H1 (cell line): ENCODE measurements around the gene CORO2B. TPM values are rescaled to one million over a fixed set of nuclear protein-coding genes. Genes with fewer than 3 reads are reported as not detected.

Experiments
- CTCF ChIA-PET: fragments of 300-600 bp; sonication (Branson Sonifier 250); formaldehyde crosslinking; loops from one replicate; lab custom pipeline; 2021; ENCODE audit not compliant: partially characterized antibody; lab: Charles Lee
- POLR2A ChIA-PET: fragments of 300-600 bp; sonication (Branson Sonifier 250); formaldehyde crosslinking; loops from one replicate; lab custom pipeline; 2021; ENCODE audit warnings: inconsistent platforms; ENCODE audit not compliant: partially characterized antibody; lab: Charles Lee
- DNase-seq, 2 experiments: peaks; one replicate each; pipeline versions ENCODE4 v3.0.0 to v3.0.0-alpha.2; 2010 to 2022; ENCODE audit warnings: low spot score in 2 of 2, low read depth in 1 of 2, mixed read lengths in 1 of 2
- FAIRE-seq: peaks from 2 replicates; lab custom pipeline; 2011; peaks lifted over from hg19 to GRCh38; lab: Jason Lieb, UNC
- H2AFZ ChIP-seq: 2 replicates; pipeline ENCODE4 v1.8.1; 2012; ENCODE audit warnings: low read length, inconsistent platforms
- H2AK5ac ChIP-seq: 2 replicates; pipeline ENCODE4 v1.6.1; 2013; ENCODE audit warnings: low read depth, low read length
- H2BK120ac ChIP-seq: replicated peaks from 2 replicates; pipeline ENCODE3; 2013; ENCODE audit warnings: low read depth, low read length, inconsistent platforms
- H2BK12ac ChIP-seq: 2 replicates; pipeline ENCODE4 v1.6.1; 2013; ENCODE audit warnings: low read depth, low read length
- H2BK15ac ChIP-seq: 2 replicates; pipeline ENCODE4 v1.6.1; 2013; ENCODE audit warnings: low read length
- H2BK20ac ChIP-seq: 2 replicates; pipeline ENCODE4 v1.6.1; 2013; ENCODE audit warnings: low read length
- H2BK5ac ChIP-seq: 2 replicates; pipeline ENCODE4 v1.6.1; 2013; ENCODE audit warnings: low read depth, low read length
- H3K14ac ChIP-seq: 2 replicates; pipeline ENCODE4 v1.6.1; 2013; ENCODE audit warnings: inconsistent platforms; ENCODE audit not compliant: insufficient read length
- H3K18ac ChIP-seq: 2 replicates; pipeline ENCODE4 v1.6.1; 2013; ENCODE audit warnings: low read length; ENCODE audit errors: extremely low read depth
- H3K23ac ChIP-seq: 2 replicates; pipeline ENCODE4 v1.6.1; 2013; ENCODE audit warnings: inconsistent platforms; ENCODE audit not compliant: insufficient read length
- H3K23me2 ChIP-seq: 2 replicates; pipeline ENCODE4 v1.6.1; 2013; ENCODE audit warnings: low read depth, low read length
- H3K27ac ChIP-seq: 2 replicates; pipeline ENCODE4 v1.6.1; 2011; ENCODE audit warnings: low read depth, low read length, inconsistent platforms
- H3K27me3 ChIP-seq, 4 experiments: replicated peaks in 1 of 4; 1 replicate in 1 of 4; 2 replicates in 3 of 4; pipeline versions ENCODE4 v1.6.1 to v1.8.1; 2011 to 2013; ENCODE audit warnings: low read length in 3 of 4, mild to moderate bottlenecking in 3 of 4, inconsistent platforms in 2 of 4, mixed read lengths in 2 of 4, moderate library complexity in 1 of 4; ENCODE audit not compliant: control insufficient read depth in 3 of 4, insufficient read depth in 3 of 4; ENCODE audit errors: extremely low read depth in 1 of 4
- H3K36me3 ChIP-seq, 4 experiments: 2 replicates each; pipeline versions ENCODE4 v1.6.1 to v1.8.1; 2011 to 2013; ENCODE audit warnings: mild to moderate bottlenecking in 4 of 4, low read length in 3 of 4, moderate library complexity in 2 of 4, control low read depth in 1 of 4, inconsistent platforms in 1 of 4; ENCODE audit not compliant: insufficient read depth in 4 of 4, control insufficient read depth in 2 of 4
- H3K4ac ChIP-seq: replicated peaks from 2 replicates; pipeline ENCODE3; 2013; ENCODE audit warnings: low read length, low read depth, mixed read lengths, inconsistent platforms; ENCODE audit not compliant: insufficient read length
- H3K4me1 ChIP-seq, 4 experiments: replicated peaks in 1 of 4; 1 replicate in 1 of 4; 2 replicates in 3 of 4; pipeline versions ENCODE4 v1.6.1 to v1.8.1; 2011 to 2013; ENCODE audit warnings: low read length in 3 of 4, inconsistent platforms in 2 of 4, mixed read lengths in 1 of 4; ENCODE audit not compliant: insufficient read depth in 4 of 4, control insufficient read depth in 3 of 4
- H3K4me2 ChIP-seq, 2 experiments: 2 replicates each; pipeline versions ENCODE4 v1.6.1 to v1.8.1; 2011 to 2013; ENCODE audit warnings: low read depth in 2 of 2, low read length in 2 of 2, control low read depth in 1 of 2, inconsistent platforms in 1 of 2, mild to moderate bottlenecking in 1 of 2; ENCODE audit not compliant: insufficient read depth in 1 of 2
- H3K4me3 ChIP-seq, 4 experiments: fragments of 200-600, 300-600 bp in 1 of 4; sonication (generic), shearing (Covaris generic), sonication (Bioruptor Twin) in 1 of 4; 2 replicates each; pipeline versions ENCODE4 v1.5.1 to v1.8.1; 2011 to 2016; ENCODE audit warnings: low read length in 4 of 4, low read depth in 3 of 4, control low read depth in 2 of 4, inconsistent platforms in 2 of 4, mild to moderate bottlenecking in 2 of 4, mixed read lengths in 1 of 4, moderate library complexity in 1 of 4; ENCODE audit not compliant: insufficient read depth in 2 of 4; ENCODE audit errors: extremely low read depth in 1 of 4
- H3K56ac ChIP-seq: replicated peaks from 2 replicates; pipeline ENCODE3; 2013; ENCODE audit warnings: low read depth, mild to moderate bottlenecking, mixed read lengths, low read length, inconsistent platforms; ENCODE audit not compliant: insufficient read length
- H3K79me1 ChIP-seq: 2 replicates; pipeline ENCODE4 v1.6.1; 2013; ENCODE audit warnings: low read depth, low read length, control low read depth
- H3K79me2 ChIP-seq, 2 experiments: 2 replicates each; pipeline versions ENCODE4 v1.6.1 to v1.8.1; 2012 to 2013; ENCODE audit warnings: low read length in 2 of 2, mild to moderate bottlenecking in 2 of 2, inconsistent platforms in 1 of 2; ENCODE audit not compliant: insufficient read depth in 2 of 2, control insufficient read depth in 1 of 2
- H3K9ac ChIP-seq, 4 experiments: replicated peaks in 1 of 4; 1 replicate in 1 of 4; 2 replicates in 3 of 4; pipeline versions ENCODE4 v1.6.1 to v1.8.1; 2011 to 2013; ENCODE audit warnings: low read depth in 3 of 4, low read length in 3 of 4, control low read depth in 2 of 4, mild to moderate bottlenecking in 2 of 4, moderate library complexity in 2 of 4, inconsistent platforms in 1 of 4; ENCODE audit errors: extremely low read depth in 1 of 4
- H3K9me3 ChIP-seq, 2 experiments: 2 replicates each; pipeline versions ENCODE4 v1.6.1 to v1.8.1; 2012 to 2013; ENCODE audit warnings: mild to moderate bottlenecking in 2 of 2, moderate library complexity in 2 of 2, control low read depth in 1 of 2, inconsistent platforms in 1 of 2, low read depth in 1 of 2, low read length in 1 of 2, mixed read lengths in 1 of 2; ENCODE audit not compliant: insufficient read depth in 2 of 2
- H4K20me1 ChIP-seq, 2 experiments: replicated peaks in 1 of 2; 2 replicates each; pipeline versions ENCODE3 to v1.8.1; 2011 to 2013; ENCODE audit warnings: inconsistent platforms in 2 of 2, low read length in 2 of 2, mild to moderate bottlenecking in 1 of 2; ENCODE audit not compliant: insufficient read depth in 2 of 2, control insufficient read depth in 1 of 2
- H4K5ac ChIP-seq: 2 replicates; pipeline ENCODE4 v1.6.1; 2013; ENCODE audit warnings: low read length, low read depth, mixed read lengths, inconsistent platforms; ENCODE audit not compliant: insufficient read length
- H4K8ac ChIP-seq: 2 replicates; pipeline ENCODE4 v1.8.0; 2013; ENCODE audit warnings: mild to moderate bottlenecking, moderate library complexity, low read length, inconsistent platforms; ENCODE audit not compliant: insufficient read depth; ENCODE audit errors: extremely low read depth
- H4K91ac ChIP-seq: replicated peaks from 2 replicates; pipeline ENCODE3; 2013; ENCODE audit warnings: low read length, mixed read lengths, inconsistent platforms; ENCODE audit not compliant: insufficient read length
- HDAC2 ChIP-seq, 2 experiments: fragments of 300-600 bp in 1 of 2; sonication (generic) in 1 of 2; IDR thresholded peaks; 2 replicates each; pipeline ENCODE4 v1.6.1; 2011 to 2012; ENCODE audit warnings: low read depth in 2 of 2, low read length in 2 of 2, mild to moderate bottlenecking in 2 of 2, moderate library complexity in 2 of 2, borderline replicate concordance in 1 of 2, inconsistent platforms in 1 of 2
- JUN ChIP-seq: IDR thresholded peaks from 2 replicates; pipeline ENCODE4 v1.6.1; 2011; ENCODE audit warnings: low read depth, mild to moderate bottlenecking, improper control_type of control experiment, low read length
- SP4 ChIP-seq: IDR thresholded peaks from 2 replicates; pipeline ENCODE4 v1.6.1; 2012; ENCODE audit warnings: low read length, inconsistent platforms
- TBP ChIP-seq: IDR thresholded peaks from 2 replicates; pipeline ENCODE4 v1.6.1; 2011; ENCODE audit warnings: low read depth, low read length, improper control_type of control experiment
- TCF12 ChIP-seq: IDR thresholded peaks from 2 replicates; pipeline ENCODE4 v1.6.1; 2011; ENCODE audit warnings: low read depth, mild to moderate bottlenecking, low read length
- WGBS, 2 experiments: shearing (Covaris generic) in 1 of 2; methylation state at CpG; one replicate each; pipeline versions ENCODE4 v1.1.6 to v1.1.7; 2013 to 2015; ENCODE audit warnings: low lambda C conversion rate in 2 of 2, mixed read lengths in 2 of 2, inconsistent platforms in 1 of 2, low coverage in 1 of 2, missing lambda C conversion rate in 1 of 2; ENCODE audit not compliant: insufficient replicate concordance in 2 of 2, insufficient coverage in 1 of 2, insufficient read length in 1 of 2; ENCODE audit errors: extremely low coverage in 1 of 2, missing lambda C conversion rate in 1 of 2; 5-methylcytosine and 5-hydroxymethylcytosine counted together
- polyA plus RNA-seq, 7 experiments: library from polyadenylated mRNA; depleted of rRNA in 3 of 7; stranded (reverse) in 5 of 7; unstranded in 2 of 7; fragments of >200 nt in 5 of 7; fragments of 200-250 nt in 2 of 7; gene quantifications; 1 replicate in 5 of 7; 2 replicates in 1 of 7; 4 replicates in 1 of 7; pipeline versions ENCODE4 v1.2.1 to v1.2.3, GENCODE V29; 2011 to 2013; ENCODE audit warnings: missing spikeins in 2 of 7, mixed read lengths in 2 of 7
- total RNA-seq: library from RNA; stranded (reverse); fragmentation: NEBNext Ultra II Directional; extraction: Animal tissue kit (Norgen Biotek cat#: 25700); gene quantifications from 2 replicates; pipeline ENCODE4 v1.2.1, GENCODE V29; 2021
- TF ChIP-seq, protein P1 (sequence below): IDR thresholded peaks from 2 replicates; pipeline ENCODE4 v1.6.1; 2011; ENCODE audit warnings: low read length, improper control_type of control experiment

The CORO2B gene
- total and polyA plus RNA-seq, 2 of the 8 experiments (the other 6 are each of a cell fraction or from before 2014, with no cell fraction given) = 3.4 to 6.7 TPM

DNA sequence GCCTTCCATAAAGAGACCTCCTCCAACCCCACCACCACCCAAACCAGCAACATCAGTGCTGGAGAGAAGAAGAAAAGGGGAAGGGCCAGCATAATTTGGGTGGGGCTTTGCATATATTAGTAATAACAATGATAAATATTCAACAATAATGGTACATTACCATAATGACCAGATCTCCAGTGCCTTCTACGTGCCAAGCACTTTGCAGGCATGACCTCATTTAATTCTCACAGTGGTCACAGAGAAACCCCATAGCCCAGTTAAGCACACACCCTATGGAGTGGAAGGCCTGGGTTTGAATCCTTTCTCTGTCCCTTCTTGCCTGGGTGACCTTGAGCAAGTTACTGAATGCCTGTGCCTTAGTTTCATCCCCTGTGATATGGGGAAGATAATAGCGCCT is 49.2 kb downstream of the CORO2B start:
- ChIA-PET POLR2A (no interaction called here), CTCF (interaction anchor here (0.9 to 24.3 kb wide), 8 partner anchors 10 to 75 kb away, joined by 3 to 569 read pairs (median 4); no protein-coding TSS in a partner anchor)
- Histone ChIP-seq H3K27ac (no peak overlapping the region), H3K4me2 (no peak overlapping the region), H4K5ac (no peak overlapping the region), H3K4ac (no peak overlapping the region), H2BK120ac (no peak overlapping the region), H2AFZ (no peak overlapping the region), H4K20me1 (no peaks in the 10 kb centered on the region), H3K27me3 (no peaks in the 10 kb centered on the region), H4K8ac (no peak overlapping the region), H3K4me1 (peaks cover 0 to 7% (median 3%) of the 10 kb centered on the region in 4 experiments; a peak in 3 of 7 replicates), H3K79me2 (no peaks in the 10 kb centered on the region), H3K23ac (no peak overlapping the region), H2BK12ac (no peak overlapping the region), H3K4me3 (no peak overlapping the region), H3K79me1 (no peaks in the 10 kb centered on the region; the same call in 1 of the 2 replicates), H2BK20ac (no peak overlapping the region), H3K23me2 (no peaks in the 10 kb centered on the region), H3K9me3 (no peaks in the 10 kb centered on the region), H3K18ac (no peak overlapping the region), H4K91ac (no peak overlapping the region), H3K9ac (no peak overlapping the region), H2AK5ac (no peak overlapping the region)
- DNase-seq = no peak
- FAIRE-seq = no peak
- WGBS, 2 experiments = 93% methylated on average over 2 of the region's 2 CpGs; no CpG with 5 or more reads in 1 of the 2 experiments
- TF ChIP-seq, protein P1, sequence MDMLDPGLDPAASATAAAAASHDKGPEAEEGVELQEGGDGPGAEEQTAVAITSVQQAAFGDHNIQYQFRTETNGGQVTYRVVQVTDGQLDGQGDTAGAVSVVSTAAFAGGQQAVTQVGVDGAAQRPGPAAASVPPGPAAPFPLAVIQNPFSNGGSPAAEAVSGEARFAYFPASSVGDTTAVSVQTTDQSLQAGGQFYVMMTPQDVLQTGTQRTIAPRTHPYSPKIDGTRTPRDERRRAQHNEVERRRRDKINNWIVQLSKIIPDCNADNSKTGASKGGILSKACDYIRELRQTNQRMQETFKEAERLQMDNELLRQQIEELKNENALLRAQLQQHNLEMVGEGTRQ = no peak
- TF ChIP-seq HDAC2 (IDR thresholded peaks at IDR 0.05; ENCODE audit: borderline replicate concordance in 1 of 2, low read depth in 2 of 2, low read length in 2 of 2) (no peak), TCF12 (no peak), SP4 (no peak), TBP (no peak), JUN (no peak)
- TF ChIP-seq, all 59 proteins: peak for 0
- Histone ChIP-seq H3K14ac (no peak overlapping the region), H2BK15ac (no peak overlapping the region), H2BK5ac (no peak overlapping the region), H3K56ac (no peak overlapping the region), H3K36me3 (no peaks in the 10 kb centered on the region)
